Smooth muscle cell of the brain vasculature (primary cell): ENCODE measurements around the gene APOA4.

ENCODE experiments used
- DNase-seq: peaks from one replicate; pipeline ENCODE4 v3.0.0-alpha.2; 2012; ENCODE audit warnings: low read depth, low spot score

Gene APOA4

GRCh38 chr11:116830184-116830912, 7.2 kb upstream of the APOA4 start:
- no peak for DNase-seq

- no peak for DNase-seq
Observed at GRCh38 chr11:116829525-116830183, 6.5 kb upstream of the APOA4 start, which contains the start of gene APOC3. Gene APOC3 (plus strand): TSS chr11:116829907. CDS start chr11:116830583, 676 bp downstream.

GRCh38 chr11:116828632-116829524, 5.8 kb upstream of the APOA4 start:
- no peak for DNase-seq

- no peak for DNase-seq
Observed at GRCh38 chr11:116827461-116827860, 4.4 kb upstream of the APOA4 start.

GRCh38 chr11:116826751-116827431, 3.8 kb upstream of the APOA4 start:
- no peak for DNase-seq

GRCh38 chr11:116825854-116826750, 3.0 kb upstream of the APOA4 start:
- no peak for DNase-seq

- no peak for DNase-seq
Observed at GRCh38 chr11:116825434-116825833, 2.3 kb upstream of the APOA4 start.

GRCh38 chr11:116822575-116822974, 529 bp downstream of the APOA4 start:
- no peak for DNase-seq

GRCh38 chr11:116821050-116821918, 1.8 kb downstream of the APOA4 start:
- no peak for DNase-seq

GRCh38 chr11:116819049-116819448, 4.1 kb downstream of the APOA4 start:
- no peak for DNase-seq

- no peak for DNase-seq
Observed at GRCh38 chr11:116814502-116814901, 8.6 kb downstream of the APOA4 start.

- DNase-seq: no peak
Observed at GRCh38 chr11:116813781-116814471, 9.2 kb downstream of the APOA4 start.

- DNase-seq: no peak
Observed at GRCh38 chr11:116813170-116813569, 9.9 kb downstream of the APOA4 start.

- DNase-seq: no peak
Observed at GRCh38 chr11:116812109-116812508, 11.0 kb downstream of the APOA4 start.

GRCh38 chr11:116811194-116811593, 11.9 kb downstream of the APOA4 start:
- no peak for DNase-seq

- no peak for DNase-seq
Observed at GRCh38 chr11:116808262-116809175, 14.6 kb downstream of the APOA4 start.

GRCh38 chr11:116807601-116808261, 15.4 kb downstream of the APOA4 start:
- DNase-seq: no peak
